ENCODE measurements around the gene DISC1. TPM values are rescaled to one million over a fixed set of nuclear protein-coding genes. Genes with fewer than 3 reads are reported as not detected.

The DISC1 gene
- total RNA-seq, 1 experiment from 2014 or later = 0.36 TPM

DNA sequence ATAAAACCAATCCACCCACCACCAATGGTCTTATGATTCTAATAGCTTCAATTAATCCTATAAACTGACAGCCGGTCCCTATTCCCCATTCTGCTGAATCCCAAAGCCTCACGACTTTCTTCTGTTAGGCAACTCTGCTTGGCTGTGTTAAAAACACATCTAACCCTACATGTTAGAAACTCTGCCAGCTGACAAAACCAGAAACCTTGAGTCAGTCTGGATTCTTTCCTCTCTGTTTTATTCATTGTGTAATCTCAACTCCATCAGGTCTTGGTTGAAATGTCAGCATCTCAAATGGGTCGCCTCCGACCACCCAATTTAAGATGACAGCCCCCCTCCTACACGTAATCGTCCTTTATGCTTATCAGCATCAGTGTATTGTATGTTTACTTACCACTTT, 312.1 kb downstream of the DISC1 start:
- ATAC-seq = no peak
- Histone ChIP-seq H3K27ac (ENCODE audit: low read length) (no peak overlapping the region), H3K27me3 (ENCODE audit: control insufficient read depth, insufficient read depth, low read length) (peaks cover 2% of the 10 kb centered on the region; the same call in 1 of the 2 replicates), H3K4me1 (ENCODE audit: control insufficient read depth, insufficient read depth, low read length) (no peaks in the 10 kb centered on the region), H3K9me3 (ENCODE audit: control insufficient read depth, insufficient read depth, low read depth, low read length) (no peaks in the 10 kb centered on the region), H3K36me3 (ENCODE audit: control insufficient read depth, insufficient read depth, low read length) (no peaks in the 10 kb centered on the region), H3K4me3 (ENCODE audit: low read depth in 2 of 2, low read length in 2 of 2) (no peak overlapping the region)
- ChIA-PET POLR2A (no interaction called here), CTCF (no interaction called here)
- TF ChIP-seq TCF7L2 (IDR thresholded peaks at IDR 0.05; ENCODE audit: low read depth, low read length) (no peak), SIN3A (IDR thresholded peaks at IDR 0.05; ENCODE audit: borderline replicate concordance, insufficient read depth, low read depth, low read length) (no peak), POLR2AphosphoS5 (IDR thresholded peaks at IDR 0.05; ENCODE audit: low read depth, low read length) (no peak)
- TF ChIP-seq, protein P1, sequence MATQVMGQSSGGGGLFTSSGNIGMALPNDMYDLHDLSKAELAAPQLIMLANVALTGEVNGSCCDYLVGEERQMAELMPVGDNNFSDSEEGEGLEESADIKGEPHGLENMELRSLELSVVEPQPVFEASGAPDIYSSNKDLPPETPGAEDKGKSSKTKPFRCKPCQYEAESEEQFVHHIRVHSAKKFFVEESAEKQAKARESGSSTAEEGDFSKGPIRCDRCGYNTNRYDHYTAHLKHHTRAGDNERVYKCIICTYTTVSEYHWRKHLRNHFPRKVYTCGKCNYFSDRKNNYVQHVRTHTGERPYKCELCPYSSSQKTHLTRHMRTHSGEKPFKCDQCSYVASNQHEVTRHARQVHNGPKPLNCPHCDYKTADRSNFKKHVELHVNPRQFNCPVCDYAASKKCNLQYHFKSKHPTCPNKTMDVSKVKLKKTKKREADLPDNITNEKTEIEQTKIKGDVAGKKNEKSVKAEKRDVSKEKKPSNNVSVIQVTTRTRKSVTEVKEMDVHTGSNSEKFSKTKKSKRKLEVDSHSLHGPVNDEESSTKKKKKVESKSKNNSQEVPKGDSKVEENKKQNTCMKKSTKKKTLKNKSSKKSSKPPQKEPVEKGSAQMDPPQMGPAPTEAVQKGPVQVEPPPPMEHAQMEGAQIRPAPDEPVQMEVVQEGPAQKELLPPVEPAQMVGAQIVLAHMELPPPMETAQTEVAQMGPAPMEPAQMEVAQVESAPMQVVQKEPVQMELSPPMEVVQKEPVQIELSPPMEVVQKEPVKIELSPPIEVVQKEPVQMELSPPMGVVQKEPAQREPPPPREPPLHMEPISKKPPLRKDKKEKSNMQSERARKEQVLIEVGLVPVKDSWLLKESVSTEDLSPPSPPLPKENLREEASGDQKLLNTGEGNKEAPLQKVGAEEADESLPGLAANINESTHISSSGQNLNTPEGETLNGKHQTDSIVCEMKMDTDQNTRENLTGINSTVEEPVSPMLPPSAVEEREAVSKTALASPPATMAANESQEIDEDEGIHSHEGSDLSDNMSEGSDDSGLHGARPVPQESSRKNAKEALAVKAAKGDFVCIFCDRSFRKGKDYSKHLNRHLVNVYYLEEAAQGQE (IDR thresholded peaks at IDR 0.05; ENCODE audit: insufficient read depth in 1 of 2, low read depth in 2 of 2, low read length in 1 of 2) = no peak
- TF ChIP-seq, protein P2, sequence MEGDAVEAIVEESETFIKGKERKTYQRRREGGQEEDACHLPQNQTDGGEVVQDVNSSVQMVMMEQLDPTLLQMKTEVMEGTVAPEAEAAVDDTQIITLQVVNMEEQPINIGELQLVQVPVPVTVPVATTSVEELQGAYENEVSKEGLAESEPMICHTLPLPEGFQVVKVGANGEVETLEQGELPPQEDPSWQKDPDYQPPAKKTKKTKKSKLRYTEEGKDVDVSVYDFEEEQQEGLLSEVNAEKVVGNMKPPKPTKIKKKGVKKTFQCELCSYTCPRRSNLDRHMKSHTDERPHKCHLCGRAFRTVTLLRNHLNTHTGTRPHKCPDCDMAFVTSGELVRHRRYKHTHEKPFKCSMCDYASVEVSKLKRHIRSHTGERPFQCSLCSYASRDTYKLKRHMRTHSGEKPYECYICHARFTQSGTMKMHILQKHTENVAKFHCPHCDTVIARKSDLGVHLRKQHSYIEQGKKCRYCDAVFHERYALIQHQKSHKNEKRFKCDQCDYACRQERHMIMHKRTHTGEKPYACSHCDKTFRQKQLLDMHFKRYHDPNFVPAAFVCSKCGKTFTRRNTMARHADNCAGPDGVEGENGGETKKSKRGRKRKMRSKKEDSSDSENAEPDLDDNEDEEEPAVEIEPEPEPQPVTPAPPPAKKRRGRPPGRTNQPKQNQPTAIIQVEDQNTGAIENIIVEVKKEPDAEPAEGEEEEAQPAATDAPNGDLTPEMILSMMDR (IDR thresholded peaks at IDR 0.05) = no peak
- intact Hi-C loops (cut with micrococcal nuclease; ENCODE audit: unreplicated experiment) (no loop called here), in situ Hi-C loops (cut with HindIII; ENCODE audit: low pct_unique_long_range_greater_than_20kb, low sequenced_read_pairs) (no loop called here)
- DNase-seq (ENCODE audit: low read depth, low spot score) = no peak
- BruUV-seq (replicated peaks) = no TSS peak

DNA sequence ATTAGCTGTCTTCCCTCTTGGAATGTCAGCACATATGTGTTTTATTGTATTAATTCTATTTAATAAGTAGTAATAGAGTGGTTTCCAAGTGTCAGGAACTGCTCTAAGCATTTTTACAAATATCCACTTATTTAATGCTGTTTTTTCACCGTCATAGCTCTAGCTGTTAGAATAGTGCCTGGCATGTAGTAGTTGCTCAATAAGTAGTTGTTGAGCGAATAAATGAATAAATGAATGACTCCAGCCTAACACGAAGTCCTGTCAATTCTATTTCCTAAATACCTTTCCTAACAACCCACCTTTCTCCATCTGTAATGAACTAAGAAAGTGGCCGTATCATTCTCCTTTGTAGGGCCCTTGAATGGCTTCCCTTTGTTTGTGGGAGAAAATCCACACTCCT, 312.5 kb downstream of the DISC1 start:
- Histone ChIP-seq H3K27ac (ENCODE audit: low read length) (no peak overlapping the region), H3K9me3 (ENCODE audit: control insufficient read depth, insufficient read depth, low read depth, low read length) (no peaks in the 10 kb centered on the region), H3K27me3 (ENCODE audit: control insufficient read depth, insufficient read depth, low read length) (peaks cover 2% of the 10 kb centered on the region; the same call in 1 of the 2 replicates), H3K4me3 (ENCODE audit: low read depth in 2 of 2, low read length in 2 of 2) (no peak overlapping the region), H3K4me1 (ENCODE audit: control insufficient read depth, insufficient read depth, low read length) (no peaks in the 10 kb centered on the region), H3K36me3 (ENCODE audit: control insufficient read depth, insufficient read depth, low read length) (no peaks in the 10 kb centered on the region)
- POLR2A ChIA-PET = no interaction called here
- ATAC-seq = no peak
- BruUV-seq (replicated peaks) = no TSS peak
- in situ Hi-C loops (cut with HindIII; ENCODE audit: low pct_unique_long_range_greater_than_20kb, low sequenced_read_pairs) (no loop called here), intact Hi-C loops (cut with micrococcal nuclease; ENCODE audit: unreplicated experiment) (no loop called here)
- CTCF ChIA-PET = no interaction called here
- TF ChIP-seq TCF7L2 (IDR thresholded peaks at IDR 0.05; ENCODE audit: low read depth, low read length) = no peak
- no peak for DNase-seq (ENCODE audit: low read depth, low spot score)

DNA sequence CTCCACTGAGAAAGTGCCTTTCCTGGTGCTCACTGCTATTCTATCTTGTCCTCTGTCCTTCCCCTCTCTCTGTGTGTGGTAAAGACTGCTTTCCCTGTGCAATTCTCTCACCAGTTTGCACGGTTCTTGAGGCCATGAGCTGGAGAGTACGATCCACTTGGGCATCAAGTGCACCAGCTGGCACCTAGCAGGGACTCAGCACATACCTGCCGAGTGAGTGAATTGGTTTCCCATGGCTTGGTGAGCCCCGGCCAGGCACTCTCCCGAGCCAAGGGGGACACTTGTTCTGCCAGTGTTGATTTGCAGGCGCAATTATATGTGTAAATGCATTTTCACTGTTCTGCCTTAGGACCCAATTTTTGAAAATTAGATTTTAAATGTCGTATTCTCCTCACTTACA, 313.5 kb downstream of the DISC1 start:
- Histone ChIP-seq H3K36me3 (ENCODE audit: control insufficient read depth, insufficient read depth, low read length) (no peaks in the 10 kb centered on the region), H3K4me3 (ENCODE audit: low read depth in 2 of 2, low read length in 2 of 2) (no peak overlapping the region), H3K9me3 (ENCODE audit: control insufficient read depth, insufficient read depth, low read depth, low read length) (no peaks in the 10 kb centered on the region), H3K4me1 (ENCODE audit: control insufficient read depth, insufficient read depth, low read length) (no peaks in the 10 kb centered on the region), H3K27ac (ENCODE audit: low read length) (no peak overlapping the region), H3K27me3 (ENCODE audit: control insufficient read depth, insufficient read depth, low read length) (peaks cover 2% of the 10 kb centered on the region; the same call in 1 of the 2 replicates)
- ChIA-PET POLR2A (no interaction called here), CTCF (no interaction called here)
- no TSS peak for BruUV-seq (replicated peaks)
- no peak for ATAC-seq
- intact Hi-C loops (cut with micrococcal nuclease; ENCODE audit: unreplicated experiment) (no loop called here), in situ Hi-C loops (cut with HindIII; ENCODE audit: low pct_unique_long_range_greater_than_20kb, low sequenced_read_pairs) (no loop called here)
- TF ChIP-seq, protein P2 (IDR thresholded peaks at IDR 0.05) = no peak
- TF ChIP-seq POLR2AphosphoS5 (IDR thresholded peaks at IDR 0.05; ENCODE audit: low read depth, low read length) (no peak), SIN3A (IDR thresholded peaks at IDR 0.05; ENCODE audit: borderline replicate concordance, insufficient read depth, low read depth, low read length) (no peak), TCF7L2 (IDR thresholded peaks at IDR 0.05; ENCODE audit: low read depth, low read length) (no peak)
- TF ChIP-seq, protein P1 (IDR thresholded peaks at IDR 0.05; ENCODE audit: insufficient read depth in 1 of 2, low read depth in 2 of 2, low read length in 1 of 2) = no peak
- DNase-seq (ENCODE audit: low read depth, low spot score) = no peak
